GM12878 (cell line): Measurements from ENCODE around the gene HAP1. TPM values are rescaled to one million over a fixed set of nuclear protein-coding genes. Genes with fewer than 3 reads are reported as not detected.

Source experiments
- ATAC-seq: fragments of 200-7000 bp; cut with Tn5 transposase; 3 replicates; pipeline ENCODE4 v1.9.1; 2020; ENCODE audit warnings: mild to moderate bottlenecking, moderate library complexity
- BruUV-seq: library from RNA; stranded (reverse); fragments of 400-500 nt; replicated peaks from 2 replicates; lab custom pipeline; 2021; lab: Mats Ljungman, UMichigan
- CTCF ChIA-PET: fragments of 300-600 bp; sonication (Branson Sonifier 250); formaldehyde crosslinking; extraction: SDS; loops from one replicate; lab custom pipeline; 2021; ENCODE audit warnings: inconsistent platforms; lab: Yijun Ruan, JAX
- POLR2A ChIA-PET: fragments of 350-600 bp; formaldehyde crosslinking; extraction: SDS; loops from one replicate; lab custom pipeline; 2021; ENCODE audit warnings: inconsistent platforms; lab: Charles Lee
- RAD21 ChIA-PET: fragments of 300-600 bp; sonication (Branson Sonifier 250); formaldehyde crosslinking; loops from one replicate; lab custom pipeline; 2023; ENCODE audit warnings: antibody characterized with exemption; ENCODE audit not compliant: unreplicated experiment; lab: Charles Lee
- SMC1A ChIA-PET: fragments of 300-600 bp; sonication (Branson Sonifier 250); formaldehyde crosslinking; loops from one replicate; lab custom pipeline; 2023; ENCODE audit not compliant: unreplicated experiment, uncharacterized antibody; lab: Charles Lee
- DNase-seq: peaks from one replicate; pipeline ENCODE4 v3.0.0-alpha.2; 2011; ENCODE audit warnings: low read depth, low spot score
- FAIRE-seq: peaks from 3 replicates; lab custom pipeline; 2011; peaks lifted over from hg19 to GRCh38; lab: Jason Lieb, UNC
- H2AFZ ChIP-seq: 2 replicates; pipeline ENCODE4 v1.6.0; 2011; ENCODE audit warnings: low read depth, low read length, control low read depth; ENCODE audit not compliant: control insufficient read depth
- H3K27ac ChIP-seq: 2 replicates; pipeline ENCODE4 v1.5.1; 2011; ENCODE audit warnings: control low read depth; ENCODE audit not compliant: control insufficient read depth, insufficient read depth
- H3K27me3 ChIP-seq, 2 experiments: replicated peaks in 1 of 2; 2 replicates each; pipeline versions ENCODE4 v1.6.0 to v1.6.1; 2011; ENCODE audit warnings: low read length in 1 of 2; ENCODE audit not compliant: control insufficient read depth in 2 of 2, insufficient read depth in 2 of 2
- H3K36me3 ChIP-seq, 2 experiments: 2 replicates each; pipeline ENCODE4 v1.5.1; 2011; ENCODE audit warnings: low read length in 1 of 2; ENCODE audit not compliant: control insufficient read depth in 2 of 2, insufficient read depth in 2 of 2
- H3K4me1 ChIP-seq: 2 replicates; pipeline ENCODE4 v1.6.1; 2011; ENCODE audit warnings: mild to moderate bottlenecking, low read length, moderate library complexity, mixed read lengths; ENCODE audit not compliant: control insufficient read depth, insufficient read depth
- H3K4me2 ChIP-seq: 2 replicates; pipeline ENCODE4 v1.6.0; 2011; ENCODE audit warnings: control low read depth; ENCODE audit not compliant: control insufficient read depth, insufficient read depth
- H3K4me3 ChIP-seq: fragments of 200-600 bp; sonication (generic); 2 replicates; pipeline ENCODE4 v1.5.1; 2016
- H3K79me2 ChIP-seq: 2 replicates; pipeline ENCODE4 v1.6.0; 2011; ENCODE audit warnings: low read length; ENCODE audit not compliant: control insufficient read depth, insufficient read depth
- H3K9ac ChIP-seq: 2 replicates; pipeline ENCODE4 v1.8.0; 2011; ENCODE audit warnings: low read length, control low read depth, mixed read lengths; ENCODE audit not compliant: control insufficient read depth, insufficient read depth
- H3K9me3 ChIP-seq: replicated peaks from 3 replicates; pipeline ENCODE4 v1.5.1; 2011; ENCODE audit warnings: mild to moderate bottlenecking, low read length; ENCODE audit not compliant: control insufficient read depth, insufficient read depth
- H4K20me1 ChIP-seq: 2 replicates; pipeline ENCODE4 v1.6.0; 2011; ENCODE audit not compliant: control insufficient read depth, insufficient read depth
- E2F4 ChIP-seq: IDR thresholded peaks from 2 replicates; pipeline ENCODE4 v1.6.1; 2012; ENCODE audit warnings: low read depth, low read length, improper control_type of control experiment
- IRF4 ChIP-seq: IDR thresholded peaks from 2 replicates; pipeline ENCODE4 v1.6.1; 2011; ENCODE audit warnings: low read depth, low read length
- KLF5 ChIP-seq: fragments of 450-650 bp; IDR thresholded peaks from 2 replicates; pipeline ENCODE4 v1.6.1; 2014; ENCODE audit warnings: mild to moderate bottlenecking; ENCODE audit not compliant: partially characterized antibody
- MEF2B ChIP-seq: fragments of 450-650 bp; IDR thresholded peaks from 2 replicates; pipeline ENCODE4 v1.6.1; 2018; ENCODE audit warnings: mild to moderate bottlenecking, moderate library complexity; ENCODE audit not compliant: partially characterized antibody, poor library complexity, severe bottlenecking
- MLLT1 ChIP-seq: fragments of 450-650 bp; IDR thresholded peaks from 2 replicates; pipeline ENCODE4 v1.6.1; 2016; ENCODE audit warnings: mild to moderate bottlenecking
- MTA2 ChIP-seq: fragments of 450-650 bp; IDR thresholded peaks from 2 replicates; pipeline ENCODE4 v1.6.1; 2016; ENCODE audit warnings: low read depth, mild to moderate bottlenecking, moderate library complexity
- NFYA ChIP-seq: IDR thresholded peaks from 2 replicates; pipeline ENCODE4 v1.6.1; 2011; ENCODE audit warnings: low read depth, mild to moderate bottlenecking, low read length, improper control_type of control experiment, borderline replicate concordance
- PAX5 ChIP-seq: IDR thresholded peaks from 2 replicates; pipeline ENCODE4 v1.6.1; 2011; ENCODE audit warnings: low read depth, low read length, borderline replicate concordance
- PKNOX1 ChIP-seq: fragments of 450-650 bp; IDR thresholded peaks from 2 replicates; pipeline ENCODE4 v1.6.1; 2016; ENCODE audit warnings: mild to moderate bottlenecking
- RAD51 ChIP-seq: fragments of 450-650 bp; IDR thresholded peaks from 2 replicates; pipeline ENCODE4 v1.6.1; 2016; ENCODE audit warnings: moderate library complexity, mild to moderate bottlenecking, inconsistent platforms
- RELB ChIP-seq: fragments of 450-650 bp; IDR thresholded peaks from 2 replicates; pipeline ENCODE4 v1.6.1; 2017; ENCODE audit warnings: low read depth, mild to moderate bottlenecking, moderate library complexity
- SMAD1 ChIP-seq: fragments of 450-650 bp; IDR thresholded peaks from 2 replicates; pipeline ENCODE4 v1.6.1; 2018; ENCODE audit warnings: mild to moderate bottlenecking, low read depth; ENCODE audit not compliant: partially characterized antibody
- SMAD5 ChIP-seq: IDR thresholded peaks from 2 replicates; pipeline ENCODE4 v1.6.1; 2016; ENCODE audit warnings: antibody characterized with exemption, low read depth
- TCF3 ChIP-seq: IDR thresholded peaks from 2 replicates; pipeline ENCODE4 v1.6.1; 2012; ENCODE audit warnings: low read depth, mild to moderate bottlenecking, low read length, borderline replicate concordance; ENCODE audit not compliant: insufficient read depth
- TCF7 ChIP-seq: IDR thresholded peaks from 2 replicates; pipeline ENCODE4 v1.6.1; 2014; ENCODE audit warnings: antibody characterized with exemption, borderline replicate concordance
- ZZZ3 ChIP-seq: IDR thresholded peaks from 2 replicates; pipeline ENCODE4 v1.6.1; 2011; ENCODE audit warnings: low read depth; ENCODE audit not compliant: control insufficient read depth, insufficient read length
- WGBS: methylation state at CpG from one replicate; pipeline ENCODE4 v1.1.6; 2016; ENCODE audit warnings: low lambda C conversion rate; ENCODE audit not compliant: insufficient replicate concordance, insufficient coverage; ENCODE audit errors: missing lambda C conversion rate; 5-methylcytosine and 5-hydroxymethylcytosine counted together
- in situ Hi-C: fragments of 300-500 bp; cut with MboI; formaldehyde crosslinking; loops from 9 replicates; pipeline ENCODE4 v1.14.3; 2018; ENCODE audit warnings: mixed read lengths
- intact Hi-C: fragments of 100-400 bp; cut with micrococcal nuclease; formaldehyde crosslinking; loops from one replicate; pipeline ENCODE4 v1.14.2; 2022; ENCODE audit not compliant: unreplicated experiment
- polyA plus RNA-seq, 11 experiments: library from polyadenylated mRNA; depleted of rRNA in 4 of 11; unstranded in 6 of 11; stranded (reverse) in 5 of 11; fragments of >200 nt; fragmentation: Nextera tagmentation in 4 of 11; fragmentation: Illumina TruSeq in 1 of 11; extraction: Ambion mirVana in 4 of 11; extraction: Trizol in 1 of 11; gene quantifications; 1 replicate in 1 of 11; 2 replicates in 10 of 11; pipeline versions ENCODE4 v1.2.1 to v1.2.3, GENCODE V29; 2011 to 2016; ENCODE audit warnings: inconsistent platforms in 2 of 11, missing spikeins in 2 of 11, low read depth in 1 of 11
- total RNA-seq, 4 experiments: library from RNA; depleted of rRNA in 3 of 4; stranded (reverse); fragments of >200 nt in 3 of 4; fragmentation: Illumina TruSeq in 1 of 4; extraction: Trizol in 1 of 4; gene quantifications; 2 replicates each; pipeline versions ENCODE4 v1.2.1 to v1.2.3, GENCODE V29; 2013 to 2021

HAP1 gene
- total and polyA plus RNA-seq, 10 of the 15 experiments (the other 5 are each of a cell fraction or from before 2014, with no cell fraction given) = not detected

GRCh38 chr17:41741709-41742108, 7.3 kb upstream of the HAP1 start:
- no TSS peak for BruUV-seq
- H3K4me1 ChIP-seq = peaks cover 3% of the 10 kb centered on the region; the same call in 1 of the 2 replicates
- in situ Hi-C loops (loop anchor here (5.0 kb wide), 1 partner anchor 61 kb away; no protein-coding TSS in a partner anchor), intact Hi-C loops (no loop called here)
- H3K4me3 ChIP-seq = no peak overlapping the region
- TF ChIP-seq RAD51 (no peak), SMAD1 (no peak), SMAD5 (no peak), TCF7 (no peak), MLLT1 (no peak), TCF3 (no peak), IRF4 (no peak), PAX5 (no peak), NFYA (no peak), PKNOX1 (no peak), KLF5 (no peak), MEF2B (no peak), E2F4 (no peak), MTA2 (no peak), ZZZ3 (no peak), RELB (no peak)
- no peak for ATAC-seq
- RAD21 ChIA-PET = no interaction called here
- SMC1A ChIA-PET = no interaction called here
- no peak for DNase-seq
- no peak overlapping the region for H3K4me2 ChIP-seq
- POLR2A ChIA-PET = interaction anchor here (0.5 kb wide), 1 partner anchor 12 kb away, joined by 4 read pairs; no protein-coding TSS in a partner anchor
- H4K20me1 ChIP-seq = no peaks in the 10 kb centered on the region
- no peak overlapping the region for H3K27ac ChIP-seq
- H3K36me3 ChIP-seq = no peaks in the 10 kb centered on the region
- no peak overlapping the region for H2AFZ ChIP-seq
- CTCF ChIA-PET = interaction anchor here (1.4 to 1.5 kb wide), 2 partner anchors 217 to 440 kb away, joined by 3 read pairs; no protein-coding TSS in a partner anchor
- no peaks in the 10 kb centered on the region for H3K79me2 ChIP-seq
- H3K9ac ChIP-seq = no peak overlapping the region
- H3K27me3 ChIP-seq = peaks cover 0 to 4% of the 10 kb centered on the region in 2 experiments; a peak in 1 of 4 replicates
- FAIRE-seq = no peak
- no peaks in the 10 kb centered on the region for H3K9me3 ChIP-seq
- 64% methylated on average over 9 of the region's 9 CpGs for WGBS
